ENCODE measurements around the gene BICDL2. TPM values are rescaled to one million over a fixed set of nuclear protein-coding genes. Genes with fewer than 3 reads are reported as not detected.

Gene BICDL2
- total RNA-seq, 2 donors from 2014 or later: 91.8 to 107 TPM

GRCh38 chr16:2980227-2981176 is 56.2 kb downstream of the BICDL2 start, which contains the start of gene PKMYT1:
PKMYT1 (minus strand) TSS chr16:2980446; CDS start chr16:2979657, 789 bp downstream.
- peak; percentile 84 to 95 for DNase-seq
- ATAC-seq: peak; percentile 85
- intact Hi-C loops (cut with DNase I, micrococcal nuclease): no loop called here

GRCh38 chr16:2979669-2980226 is 57.0 kb downstream of the BICDL2 start:
- intact Hi-C loops (cut with DNase I, micrococcal nuclease): no loop called here
- DNase-seq (peak in 1 of 2 donors; percentile 35), ATAC-seq (no peak)

Other genes with a start within 250 kb of the BICDL2 start
- gene PRSS33, start 249.4 kb downstream of the BICDL2 start, total RNA-seq: not detected
- gene PRSS41, start 238.5 kb downstream of the BICDL2 start, total RNA-seq: not detected
- 1 to 10 TPM; 1.7 to 6.4 TPM for gene PRSS21, start 219.7 kb downstream of the BICDL2 start, total RNA-seq
- gene ZG16B, start 206.6 kb downstream of the BICDL2 start, total RNA-seq: 10 to 100 TPM; 40.9 to 50.0 TPM
- 10 to 100 TPM in 1 of 2 donors, under 1 TPM in 1; 0.78 to 12.9 TPM for gene PRSS22, start 178.8 kb downstream of the BICDL2 start, total RNA-seq
- gene FLYWCH2, start 153.7 kb downstream of the BICDL2 start, total RNA-seq: 10 to 100 TPM; 20.7 to 30.8 TPM
- 10 to 100 TPM; 23.0 to 27.3 TPM for gene FLYWCH1, start 125.0 kb downstream of the BICDL2 start, total RNA-seq
- 1 to 10 TPM in 1 of 2 donors, under 1 TPM in 1; 0.89 to 1.1 TPM for gene KREMEN2, start 72.7 kb downstream of the BICDL2 start, total RNA-seq
- gene PAQR4, start 67.6 kb downstream of the BICDL2 start, total RNA-seq: 10 to 100 TPM in 1 of 2 donors, 1 to 10 TPM in 1; 8.7 to 12.7 TPM
- 10 to 100 TPM in 1 of 2 donors, 1 to 10 TPM in 1; 4.4 to 12.6 TPM for gene PKMYT1, start 56.5 kb downstream of the BICDL2 start, total RNA-seq
- gene CLDN9, start 24.0 kb downstream of the BICDL2 start, total RNA-seq: under 1 TPM; 0.40 to 0.42 TPM
- gene CLDN6, start 18.8 kb downstream of the BICDL2 start, total RNA-seq: not detected
- gene TNFRSF12A, start 16.6 kb downstream of the BICDL2 start, total RNA-seq: 10 to 100 TPM; 10.5 to 19.3 TPM
- 10 to 100 TPM; 26.6 to 31.4 TPM for gene HCFC1R1, start 13.0 kb downstream of the BICDL2 start, total RNA-seq
- gene THOC6, start 12.9 kb downstream of the BICDL2 start, total RNA-seq: 10 to 100 TPM; 18.8 to 19.3 TPM
- 1 to 10 TPM in 1 of 2 donors, under 1 TPM in 1; 0.70 to 1.1 TPM for gene MMP25, start 9.6 kb upstream of the BICDL2 start, total RNA-seq
- gene IL32, start 28.7 kb upstream of the BICDL2 start, total RNA-seq: 100 to 1,000 TPM; 265 to 865 TPM
- gene ZSCAN10, start 62.4 kb upstream of the BICDL2 start, total RNA-seq: not detected
- 1 to 10 TPM; 8.2 to 9.6 TPM for gene ZNF205, start 75.6 kb upstream of the BICDL2 start, total RNA-seq
- gene ZNF213, start 98.1 kb upstream of the BICDL2 start, total RNA-seq: 10 to 100 TPM; 12.3 to 13.8 TPM
- not detected for gene OR1F1, start 151.3 kb upstream of the BICDL2 start, total RNA-seq
- 1 to 10 TPM; 6.0 to 6.1 TPM for gene ZNF200, start 198.2 kb upstream of the BICDL2 start, total RNA-seq
- gene MEFV, start 219.7 kb upstream of the BICDL2 start, total RNA-seq: under 1 TPM; 0.37 to 0.67 TPM
- gene ZNF263, start 246.5 kb upstream of the BICDL2 start, total RNA-seq: 10 to 100 TPM; 21.2 to 24.3 TPM

Data from left colon (tissue), 2 donors.